ENCODE results near the gene ANTXRL. TPM values are rescaled to one million over a fixed set of nuclear protein-coding genes. Genes with fewer than 3 reads are reported as not detected.

Gene ANTXRL
- total and polyA plus RNA-seq, 10 of the 15 experiments (the other 5 are each of a cell fraction or from before 2014, with no cell fraction given), result not detected

DNA sequence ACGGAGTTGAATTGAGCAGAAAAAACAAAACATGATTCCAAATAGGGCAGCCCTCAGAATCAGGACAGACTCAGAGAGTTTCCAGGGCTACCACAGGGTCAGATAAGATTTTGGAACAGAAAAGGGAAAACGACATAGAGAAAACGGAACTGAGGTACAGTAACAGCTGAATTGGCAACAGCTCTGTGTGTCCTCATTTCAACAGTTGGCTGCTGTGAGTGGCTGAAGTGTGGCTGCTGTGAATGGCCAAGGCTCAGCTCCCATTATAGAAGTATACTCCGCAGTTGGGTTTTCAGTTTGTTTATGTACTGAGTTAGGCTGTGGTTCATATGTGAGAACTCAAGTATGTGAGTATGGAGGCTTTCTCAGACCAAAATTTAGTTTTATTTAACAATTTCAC lies 32.0 kb downstream of the ANTXRL start:
- in situ Hi-C loops (cut with MboI) (no loop called here), intact Hi-C loops (cut with micrococcal nuclease; ENCODE audit: unreplicated experiment) (no loop called here)
- Histone ChIP-seq H3K79me2 (ENCODE audit: control insufficient read depth, insufficient read depth, low read length) (no peaks in the 10 kb centered on the region), H3K9me3 (replicated peaks; ENCODE audit: control insufficient read depth, insufficient read depth, low read length) (no peaks in the 10 kb centered on the region), H3K27me3 (replicated peaks in 1 of 2; ENCODE audit: control insufficient read depth in 2 of 2, insufficient read depth in 2 of 2, low read length in 1 of 2) (peaks cover 0 to 6% of the 10 kb centered on the region in 2 experiments; a peak in 3 of 4 replicates), H3K36me3 (ENCODE audit: control insufficient read depth in 2 of 2, insufficient read depth in 2 of 2, low read length in 1 of 2) (no peaks in the 10 kb centered on the region), H3K9ac (ENCODE audit: control insufficient read depth, insufficient read depth, low read length) (no peak overlapping the region), H3K27ac (ENCODE audit: control insufficient read depth, insufficient read depth) (no peak overlapping the region), H4K20me1 (ENCODE audit: control insufficient read depth, insufficient read depth) (no peaks in the 10 kb centered on the region), H3K4me2 (ENCODE audit: control insufficient read depth, insufficient read depth) (no peak overlapping the region), H3K4me3 (no peak overlapping the region), H3K4me1 (ENCODE audit: control insufficient read depth, insufficient read depth, low read length) (no peaks in the 10 kb centered on the region), H2AFZ (ENCODE audit: control insufficient read depth, low read depth, low read length) (no peak overlapping the region)
- ChIA-PET SMC1A (ENCODE audit: uncharacterized antibody, unreplicated experiment) (no interaction called here), RAD21 (ENCODE audit: unreplicated experiment) (no interaction called here), CTCF (interaction anchor here (1.2 kb wide), 1 partner anchor 58 kb away, joined by 4 read pairs; no protein-coding TSS in a partner anchor), POLR2A (no interaction called here)
- no TSS peak for BruUV-seq (replicated peaks)
- WGBS (ENCODE audit: insufficient coverage, insufficient replicate concordance, low lambda C conversion rate, missing lambda C conversion rate), result 30% methylated on average over 4 of the region's 4 CpGs
- DNase-seq (ENCODE audit: low read depth, low spot score) (no peak), ATAC-seq (no peak), FAIRE-seq (no peak)
- TF ChIP-seq HDAC2 (IDR thresholded peaks at IDR 0.05) (no peak), ETV6 (conservative IDR thresholded peaks at IDR 0.05 in 1 of 2, IDR thresholded peaks at IDR 0.05 in 1 of 2; ENCODE audit: borderline replicate concordance in 1 of 2, low read depth in 1 of 2) (no peak), CHD2 (IDR thresholded peaks at IDR 0.05; ENCODE audit: borderline replicate concordance, low read depth, low read length) (no peak), SUZ12 (IDR thresholded peaks at IDR 0.05; ENCODE audit: unreplicated experiment) (no peak), SREBF1 (IDR thresholded peaks at IDR 0.05; ENCODE audit: low read length) (no peak), SMC3 (IDR thresholded peaks at IDR 0.05; ENCODE audit: borderline replicate concordance, low read length) (no peak)
- TF ChIP-seq, protein P1, sequence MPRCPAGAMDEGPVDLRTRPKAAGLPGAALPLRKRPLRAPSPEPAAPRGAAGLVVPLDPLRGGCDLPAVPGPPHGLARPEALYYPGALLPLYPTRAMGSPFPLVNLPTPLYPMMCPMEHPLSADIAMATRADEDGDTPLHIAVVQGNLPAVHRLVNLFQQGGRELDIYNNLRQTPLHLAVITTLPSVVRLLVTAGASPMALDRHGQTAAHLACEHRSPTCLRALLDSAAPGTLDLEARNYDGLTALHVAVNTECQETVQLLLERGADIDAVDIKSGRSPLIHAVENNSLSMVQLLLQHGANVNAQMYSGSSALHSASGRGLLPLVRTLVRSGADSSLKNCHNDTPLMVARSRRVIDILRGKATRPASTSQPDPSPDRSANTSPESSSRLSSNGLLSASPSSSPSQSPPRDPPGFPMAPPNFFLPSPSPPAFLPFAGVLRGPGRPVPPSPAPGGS (IDR thresholded peaks at IDR 0.05; ENCODE audit: borderline replicate concordance, insufficient read depth, low read depth, low read length, poor library complexity, severe bottlenecking), result no peak
- TF ChIP-seq, protein P2, sequence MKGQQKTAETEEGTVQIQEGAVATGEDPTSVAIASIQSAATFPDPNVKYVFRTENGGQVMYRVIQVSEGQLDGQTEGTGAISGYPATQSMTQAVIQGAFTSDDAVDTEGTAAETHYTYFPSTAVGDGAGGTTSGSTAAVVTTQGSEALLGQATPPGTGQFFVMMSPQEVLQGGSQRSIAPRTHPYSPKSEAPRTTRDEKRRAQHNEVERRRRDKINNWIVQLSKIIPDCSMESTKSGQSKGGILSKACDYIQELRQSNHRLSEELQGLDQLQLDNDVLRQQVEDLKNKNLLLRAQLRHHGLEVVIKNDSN (IDR thresholded peaks at IDR 0.05; ENCODE audit: borderline replicate concordance, extremely low read length, insufficient read depth, low read depth, low read length), result no peak
- TF ChIP-seq, protein P3, sequence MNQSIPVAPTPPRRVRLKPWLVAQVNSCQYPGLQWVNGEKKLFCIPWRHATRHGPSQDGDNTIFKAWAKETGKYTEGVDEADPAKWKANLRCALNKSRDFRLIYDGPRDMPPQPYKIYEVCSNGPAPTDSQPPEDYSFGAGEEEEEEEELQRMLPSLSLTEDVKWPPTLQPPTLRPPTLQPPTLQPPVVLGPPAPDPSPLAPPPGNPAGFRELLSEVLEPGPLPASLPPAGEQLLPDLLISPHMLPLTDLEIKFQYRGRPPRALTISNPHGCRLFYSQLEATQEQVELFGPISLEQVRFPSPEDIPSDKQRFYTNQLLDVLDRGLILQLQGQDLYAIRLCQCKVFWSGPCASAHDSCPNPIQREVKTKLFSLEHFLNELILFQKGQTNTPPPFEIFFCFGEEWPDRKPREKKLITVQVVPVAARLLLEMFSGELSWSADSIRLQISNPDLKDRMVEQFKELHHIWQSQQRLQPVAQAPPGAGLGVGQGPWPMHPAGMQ (IDR thresholded peaks at IDR 0.05; ENCODE audit: borderline replicate concordance), result no peak
- TF ChIP-seq, protein P4, sequence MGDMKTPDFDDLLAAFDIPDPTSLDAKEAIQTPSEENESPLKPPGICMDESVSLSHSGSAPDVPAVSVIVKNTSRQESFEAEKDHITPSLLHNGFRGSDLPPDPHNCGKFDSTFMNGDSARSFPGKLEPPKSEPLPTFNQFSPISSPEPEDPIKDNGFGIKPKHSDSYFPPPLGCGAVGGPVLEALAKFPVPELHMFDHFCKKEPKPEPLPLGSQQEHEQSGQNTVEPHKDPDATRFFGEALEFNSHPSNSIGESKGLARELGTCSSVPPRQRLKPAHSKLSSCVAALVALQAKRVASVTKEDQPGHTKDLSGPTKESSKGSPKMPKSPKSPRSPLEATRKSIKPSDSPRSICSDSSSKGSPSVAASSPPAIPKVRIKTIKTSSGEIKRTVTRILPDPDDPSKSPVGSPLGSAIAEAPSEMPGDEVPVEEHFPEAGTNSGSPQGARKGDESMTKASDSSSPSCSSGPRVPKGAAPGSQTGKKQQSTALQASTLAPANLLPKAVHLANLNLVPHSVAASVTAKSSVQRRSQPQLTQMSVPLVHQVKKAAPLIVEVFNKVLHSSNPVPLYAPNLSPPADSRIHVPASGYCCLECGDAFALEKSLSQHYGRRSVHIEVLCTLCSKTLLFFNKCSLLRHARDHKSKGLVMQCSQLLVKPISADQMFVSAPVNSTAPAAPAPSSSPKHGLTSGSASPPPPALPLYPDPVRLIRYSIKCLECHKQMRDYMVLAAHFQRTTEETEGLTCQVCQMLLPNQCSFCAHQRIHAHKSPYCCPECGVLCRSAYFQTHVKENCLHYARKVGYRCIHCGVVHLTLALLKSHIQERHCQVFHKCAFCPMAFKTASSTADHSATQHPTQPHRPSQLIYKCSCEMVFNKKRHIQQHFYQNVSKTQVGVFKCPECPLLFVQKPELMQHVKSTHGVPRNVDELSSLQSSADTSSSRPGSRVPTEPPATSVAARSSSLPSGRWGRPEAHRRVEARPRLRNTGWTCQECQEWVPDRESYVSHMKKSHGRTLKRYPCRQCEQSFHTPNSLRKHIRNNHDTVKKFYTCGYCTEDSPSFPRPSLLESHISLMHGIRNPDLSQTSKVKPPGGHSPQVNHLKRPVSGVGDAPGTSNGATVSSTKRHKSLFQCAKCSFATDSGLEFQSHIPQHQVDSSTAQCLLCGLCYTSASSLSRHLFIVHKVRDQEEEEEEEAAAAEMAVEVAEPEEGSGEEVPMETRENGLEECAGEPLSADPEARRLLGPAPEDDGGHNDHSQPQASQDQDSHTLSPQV (IDR thresholded peaks at IDR 0.05), result no peak
